Measurements from ENCODE around the gene GRID2. TPM values are rescaled to one million over a fixed set of nuclear protein-coding genes. Genes with fewer than 3 reads are reported as not detected.

The GRID2 gene
- total and polyA plus RNA-seq, 8 donors: 0.39 TPM; not detected in 7

- no peak for DNase-seq
- Histone ChIP-seq H3K4me1 (peaks cover 0 to 3% (median 0%) of the 10 kb centered on the region in 3 donors), H3K9me3 (no peaks in the 10 kb centered on the region), H3K4me3 (no peak overlapping the region), H3K27me3 (no peaks in the 10 kb centered on the region), H3K27ac (no peak overlapping the region), H3K36me3 (no peaks in the 10 kb centered on the region)
- ATAC-seq: no peak
- no peak for FAIRE-seq
- no peak for TF ChIP-seq CTCF (IDR thresholded peaks at IDR 0.05)
- intact Hi-C loops (cut with DNase I): no loop called here
- WGBS, 2 donors: 79 to 82% methylated on average over 3 of the region's 3 CpGs
These were observed 262.5 kb downstream of the GRID2 start for GRCh38 chr4:92566269-92566668.

- DNase-seq: no peak
- no peaks in the 10 kb centered on the region for H3K36me3 ChIP-seq
- ATAC-seq: no peak
- no peak for FAIRE-seq
- H3K27ac ChIP-seq: no peak overlapping the region
- WGBS, 2 donors: 88 to 93% methylated on average over 1 of the region's 1 CpG
- TF ChIP-seq CTCF (IDR thresholded peaks at IDR 0.05): no peak
- intact Hi-C loops (cut with DNase I): no loop called here
- no peak overlapping the region for H3K4me3 ChIP-seq
- H3K4me1 ChIP-seq: no peaks in the 10 kb centered on the region
- H3K27me3 ChIP-seq: no peaks in the 10 kb centered on the region
- H3K9me3 ChIP-seq: no peaks in the 10 kb centered on the region
These were observed 277.1 kb downstream of the GRID2 start for GRCh38 chr4:92580816-92581215.

- intact Hi-C loops (cut with DNase I): no loop called here
- Histone ChIP-seq H3K4me1 (no peaks in the 10 kb centered on the region), H3K36me3 (no peaks in the 10 kb centered on the region), H3K4me3 (no peak overlapping the region), H3K27me3 (no peaks in the 10 kb centered on the region), H3K9me3 (no peaks in the 10 kb centered on the region), H3K27ac (no peak overlapping the region)
- no peak for FAIRE-seq
- TF ChIP-seq CTCF (IDR thresholded peaks at IDR 0.05): no peak
- ATAC-seq: no peak
- no peak for DNase-seq
- 89 to 94% methylated on average over 2 of the region's 2 CpGs for WGBS, 2 donors
These were observed 295.3 kb downstream of the GRID2 start for GRCh38 chr4:92599044-92599443.

GRCh38 chr4:92600638-92601037 lies 296.9 kb downstream of the GRID2 start:
- peak in 1 of 6 donors; percentile 27 for DNase-seq
- no peak for ATAC-seq
- 80 to 86% methylated on average over 6 of the region's 6 CpGs for WGBS, 2 donors
- Histone ChIP-seq H3K4me1 (no peaks in the 10 kb centered on the region), H3K4me3 (no peak overlapping the region), H3K27ac (no peak overlapping the region), H3K9me3 (no peaks in the 10 kb centered on the region), H3K27me3 (no peaks in the 10 kb centered on the region), H3K36me3 (no peaks in the 10 kb centered on the region)
- intact Hi-C loops (cut with DNase I): no loop called here
- FAIRE-seq: no peak
- no peak for TF ChIP-seq CTCF (IDR thresholded peaks at IDR 0.05)

- Histone ChIP-seq H3K27ac (no peak overlapping the region), H3K4me1 (no peaks in the 10 kb centered on the region), H3K36me3 (no peaks in the 10 kb centered on the region), H3K4me3 (no peak overlapping the region), H3K9me3 (no peaks in the 10 kb centered on the region), H3K27me3 (no peaks in the 10 kb centered on the region)
- WGBS, 2 donors: 85 to 86% methylated on average over 2 of the region's 2 CpGs
- no peak for TF ChIP-seq CTCF (IDR thresholded peaks at IDR 0.05)
- no peak for DNase-seq
- intact Hi-C loops (cut with DNase I): no loop called here
- no peak for FAIRE-seq
- no peak for ATAC-seq
These were observed 302.5 kb downstream of the GRID2 start for GRCh38 chr4:92606227-92606626.
